C1 segment of cervical spinal cord (tissue), 14 donors: Measurements from ENCODE around the gene CPN1.
"Not testable (repeated sequence)": the region's sequence is repeated elsewhere in the genome, so short reads cannot be mapped to it uniquely, and the experiment has no call there.

Source experiments
- DNase-seq, 14 donors: peaks; one replicate each; lab custom pipeline; 2025; lab: John Stamatoyannopoulos, UW

Gene CPN1

GRCh38 chr10:100082276-100082675, 607 bp upstream of the CPN1 start:
- not testable (repeated sequence) for DNase-seq

DNA sequence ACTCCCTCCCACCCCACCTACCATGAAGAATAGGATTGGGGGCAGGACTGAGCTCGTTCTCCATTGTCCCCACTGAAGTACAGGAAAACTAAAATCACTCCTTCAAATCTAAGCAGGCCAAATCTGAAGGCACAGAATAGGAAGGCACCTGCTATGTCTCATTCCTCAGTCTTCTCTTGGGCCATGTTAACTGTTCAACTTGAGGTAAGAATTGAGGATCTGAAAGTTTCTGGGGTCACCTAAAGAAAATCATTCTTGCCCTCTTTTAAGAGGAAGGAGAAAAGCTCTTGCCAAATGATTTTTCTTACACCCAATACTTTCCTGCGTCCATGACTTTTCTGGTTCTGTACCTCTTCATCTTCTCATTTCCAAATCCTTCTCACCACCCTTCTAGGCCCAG, 4.9 kb downstream of the CPN1 start:
- DNase-seq, result no peak

DNA sequence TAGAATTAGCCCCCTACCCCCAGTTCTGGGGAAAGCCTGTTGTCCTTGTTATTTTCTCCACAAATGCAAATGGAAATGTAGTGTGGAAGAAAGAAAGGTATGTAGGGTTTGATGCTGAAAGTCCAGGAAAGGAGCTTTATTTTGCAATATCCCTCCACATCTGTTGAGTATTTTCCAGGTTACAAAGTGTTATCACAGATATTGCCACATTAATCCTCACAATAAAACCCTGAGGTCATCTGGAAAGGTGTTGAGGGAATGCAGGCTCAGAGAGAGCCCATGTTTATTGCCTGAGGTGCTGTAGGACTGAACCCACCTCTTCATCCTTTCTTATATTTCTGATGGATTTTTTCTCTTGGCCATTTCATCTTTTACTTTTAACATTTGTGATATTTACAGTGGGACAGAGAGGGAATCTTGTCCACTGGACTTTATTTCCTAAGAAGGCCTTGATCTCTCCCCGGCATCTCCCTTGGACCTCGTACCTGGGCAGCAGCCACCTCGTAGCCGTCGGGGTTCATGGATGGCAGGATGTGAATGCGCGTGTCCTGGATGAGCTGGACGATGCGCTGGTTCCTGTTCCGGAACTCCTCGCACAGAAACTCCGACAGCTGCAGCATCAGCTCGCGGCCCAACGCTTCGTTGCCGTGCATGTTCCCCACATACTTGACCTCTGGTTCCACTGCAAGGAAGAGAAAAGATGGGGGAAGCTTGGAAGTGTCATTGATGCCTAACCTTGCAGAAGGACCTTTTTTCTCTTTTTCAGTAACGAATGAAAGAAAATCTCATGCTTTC, 6.0 kb downstream of the CPN1 start:
- no peak for DNase-seq

DNA sequence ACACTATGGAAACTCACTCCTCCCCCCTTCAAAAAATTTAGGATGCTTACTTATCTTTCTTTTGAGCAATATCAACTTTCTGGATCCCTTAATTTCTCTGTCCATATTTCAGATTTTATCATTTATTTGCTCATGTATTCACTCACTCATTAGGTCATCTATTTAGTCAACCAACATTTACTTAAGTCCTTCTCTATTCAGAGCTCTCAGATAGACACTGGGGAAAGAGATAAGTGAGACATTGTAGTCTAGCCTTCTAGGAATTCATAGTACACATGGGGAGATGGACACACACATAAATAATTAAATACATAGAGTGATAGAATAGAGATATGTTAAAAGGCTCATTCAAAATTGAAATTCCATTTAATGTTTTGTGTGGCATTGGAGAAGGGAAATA, 9.2 kb downstream of the CPN1 start:
- no peak for DNase-seq

DNA sequence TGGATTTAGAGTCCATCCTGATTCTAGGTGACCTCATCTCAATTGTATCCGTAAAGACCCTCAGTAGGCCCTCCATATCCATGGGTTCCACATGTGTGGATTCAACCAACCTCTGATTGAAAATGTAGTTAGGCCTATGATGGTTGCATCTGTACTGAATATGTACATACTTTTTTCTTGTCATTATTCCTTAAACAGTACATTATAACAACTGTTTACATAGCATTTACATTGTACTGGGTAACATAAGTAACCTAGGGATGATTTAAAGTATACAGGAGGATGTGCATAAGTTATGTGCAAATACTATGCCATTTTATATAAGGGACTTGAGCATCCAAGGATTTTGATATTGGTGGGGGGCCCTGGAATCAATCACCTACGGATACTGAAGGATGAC, 10.1 kb downstream of the CPN1 start:
- DNase-seq, result no peak

- DNase-seq, result no peak
These were observed 14.2 kb downstream of the CPN1 start for GRCh38 chr10:100067466-100067865.

- no peak for DNase-seq
These were observed 16.5 kb downstream of the CPN1 start for GRCh38 chr10:100065084-100065660.

DNA sequence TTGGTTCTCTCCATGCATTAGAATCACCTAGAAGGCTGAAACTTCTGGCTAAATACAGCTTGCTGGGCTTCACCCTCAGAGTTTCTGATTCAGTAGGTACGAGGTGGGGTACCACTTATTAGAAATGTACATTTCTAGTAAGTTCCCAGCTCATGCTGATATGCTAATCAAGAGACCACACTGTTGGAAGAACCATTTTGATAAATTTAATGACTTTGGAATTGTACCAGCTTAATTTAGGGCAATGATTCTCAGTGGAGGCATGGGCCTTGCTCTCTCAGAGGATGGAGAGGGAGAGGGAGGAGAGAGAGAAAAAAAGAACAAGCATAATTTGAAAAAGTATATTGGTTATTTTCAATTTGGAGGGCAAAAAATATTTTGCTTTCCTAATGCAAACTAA, 20.3 kb downstream of the CPN1 start:
- no peak for DNase-seq

- DNase-seq, result no peak
These were observed 23.7 kb downstream of the CPN1 start for GRCh38 chr10:100057948-100058347.

DNA sequence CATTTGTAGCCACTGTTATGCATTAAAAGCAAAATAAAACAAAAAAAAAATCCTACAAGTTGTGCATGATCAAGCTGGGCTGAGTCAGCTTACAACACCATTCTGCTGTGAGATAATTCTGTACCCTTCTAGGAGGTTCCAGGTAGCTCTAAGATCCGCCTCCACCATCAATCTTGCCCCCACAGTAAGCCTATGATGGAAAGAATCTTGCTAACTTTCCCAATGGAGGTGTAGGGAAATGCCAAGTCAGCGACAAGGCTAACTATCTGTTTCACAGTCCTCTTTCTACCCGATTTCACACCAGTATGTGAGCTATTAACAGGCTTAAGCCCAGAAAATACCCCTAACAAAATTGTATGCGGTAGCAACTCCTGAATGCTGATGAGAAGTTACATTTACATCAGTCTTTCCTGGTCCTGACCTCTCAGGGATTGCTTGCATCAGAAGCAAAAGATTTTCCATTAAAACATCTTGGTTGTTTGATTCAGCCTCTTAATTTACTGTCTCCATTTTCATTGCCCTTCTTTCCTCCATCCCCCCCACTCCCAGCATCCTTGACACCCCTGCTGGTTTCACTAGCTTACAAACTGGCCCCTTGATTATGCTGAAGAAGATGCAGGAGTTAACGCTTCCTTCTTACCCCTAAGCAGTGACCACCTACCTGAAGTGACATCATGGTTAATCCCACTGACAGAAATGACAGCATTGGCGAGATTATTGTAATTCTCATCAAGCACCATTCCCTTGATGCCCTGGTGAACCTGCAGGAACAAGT, 27.8 kb downstream of the CPN1 start:
- DNase-seq, result no peak

DNA sequence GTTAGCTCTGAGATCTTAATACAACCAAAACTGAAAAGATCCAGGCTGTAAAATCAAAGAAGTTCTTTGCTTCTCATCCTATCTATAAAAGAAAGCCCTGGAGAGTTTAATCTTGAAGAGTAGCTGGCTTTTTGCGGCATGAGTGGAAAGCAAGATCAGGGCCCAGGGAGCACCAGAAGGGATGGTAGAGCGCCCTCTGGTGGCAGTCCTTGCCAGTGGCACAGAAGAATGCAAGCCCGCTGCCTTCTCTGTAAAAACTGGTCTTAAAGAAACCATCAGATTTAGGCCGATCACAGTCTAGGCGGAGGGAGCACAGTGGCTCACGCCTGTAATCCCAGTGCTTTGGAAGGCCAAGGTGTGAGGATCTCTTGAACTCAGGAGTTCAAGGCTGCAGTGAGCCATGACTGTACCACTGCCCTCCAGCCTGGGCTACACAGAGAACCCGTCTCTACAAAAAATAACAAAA, 35.6 kb downstream of the CPN1 start:
- peak in 13 of 14 donors; percentile 1 to 69 (median 30) for DNase-seq

- no peak for DNase-seq
These were observed 36.1 kb downstream of the CPN1 start for GRCh38 chr10:100045592-100045991.

DNA sequence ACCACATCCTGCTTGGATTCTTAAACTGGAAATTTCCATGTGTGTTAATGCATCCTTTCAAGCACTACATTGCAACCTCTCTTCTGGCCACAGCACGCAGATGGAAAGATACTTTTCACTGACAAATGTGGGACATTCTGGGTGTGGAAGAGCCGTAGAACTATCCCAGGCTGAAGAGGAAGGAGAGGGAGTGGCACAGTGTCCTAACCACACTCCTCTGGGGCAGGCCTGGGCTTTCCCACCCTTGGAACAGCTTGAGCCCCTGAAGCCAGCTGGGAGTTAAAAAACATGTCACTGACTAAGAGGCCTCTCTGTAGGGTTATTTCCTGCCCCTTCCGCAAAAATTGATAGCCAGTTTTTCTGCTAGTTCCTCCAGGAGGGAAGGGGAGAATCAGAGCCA, 37.9 kb downstream of the CPN1 start:
- no peak for DNase-seq

- DNase-seq, result no peak
These were observed 38.3 kb downstream of the CPN1 start for GRCh38 chr10:100043344-100043743.

DNA sequence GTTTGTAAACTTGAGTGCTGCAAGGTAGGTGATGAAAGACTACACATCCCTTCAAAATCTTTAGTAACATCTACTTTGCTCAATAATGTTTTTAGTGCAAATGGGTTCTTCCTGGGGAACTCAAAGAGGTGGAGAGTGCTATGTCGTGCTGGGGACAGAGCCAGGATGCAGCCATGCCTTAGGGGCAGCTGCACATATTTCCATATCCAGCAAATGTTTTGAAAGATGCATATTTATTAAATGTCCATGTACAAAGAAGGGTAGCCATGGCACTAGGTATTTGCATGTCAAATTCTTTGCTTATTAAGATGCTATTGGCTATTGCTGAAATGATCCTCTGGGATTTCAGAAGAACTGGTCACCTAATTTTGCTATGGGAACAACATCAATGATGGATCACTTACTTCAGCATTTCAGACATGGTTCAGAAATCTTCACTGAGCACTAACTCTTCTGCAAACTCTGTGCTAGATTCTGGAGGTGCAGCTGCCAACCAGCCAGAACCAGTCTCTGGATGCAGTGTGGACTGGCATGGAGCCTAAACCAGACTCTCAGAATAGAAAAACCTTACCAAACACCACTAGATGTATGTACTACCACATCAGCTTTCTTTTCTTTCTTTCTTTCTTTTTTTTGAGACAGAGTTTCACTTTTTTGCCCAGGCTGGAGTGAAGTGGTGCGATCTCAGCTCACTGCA, 40.2 kb downstream of the CPN1 start:
- DNase-seq, result no peak

DNA sequence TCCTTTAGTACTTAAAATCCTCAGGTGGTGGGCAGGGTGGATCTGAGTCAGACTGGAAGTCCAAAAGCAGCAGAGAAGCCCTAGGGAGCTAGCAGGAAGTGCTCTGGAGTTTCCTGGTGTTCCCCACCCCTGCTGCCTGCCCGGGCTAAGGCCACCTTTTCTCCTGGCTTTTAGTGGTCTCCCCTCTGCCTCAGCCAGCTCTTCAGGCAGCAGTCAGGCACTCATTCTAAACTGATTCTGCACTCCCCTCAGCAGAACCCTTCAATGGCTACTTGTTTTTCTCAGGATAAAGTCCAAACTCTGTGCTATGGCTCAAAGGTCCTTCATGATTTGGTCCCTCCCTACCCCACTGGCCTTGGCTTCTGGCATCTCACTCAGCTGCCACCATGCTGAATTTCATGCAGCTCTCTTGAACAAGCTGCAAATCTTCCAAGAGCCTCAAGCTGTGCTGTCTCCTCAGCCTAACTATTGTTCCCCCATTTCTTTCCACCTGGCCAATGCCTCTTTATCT, 43.1 kb downstream of the CPN1 start:
- DNase-seq, result no peak

DNA sequence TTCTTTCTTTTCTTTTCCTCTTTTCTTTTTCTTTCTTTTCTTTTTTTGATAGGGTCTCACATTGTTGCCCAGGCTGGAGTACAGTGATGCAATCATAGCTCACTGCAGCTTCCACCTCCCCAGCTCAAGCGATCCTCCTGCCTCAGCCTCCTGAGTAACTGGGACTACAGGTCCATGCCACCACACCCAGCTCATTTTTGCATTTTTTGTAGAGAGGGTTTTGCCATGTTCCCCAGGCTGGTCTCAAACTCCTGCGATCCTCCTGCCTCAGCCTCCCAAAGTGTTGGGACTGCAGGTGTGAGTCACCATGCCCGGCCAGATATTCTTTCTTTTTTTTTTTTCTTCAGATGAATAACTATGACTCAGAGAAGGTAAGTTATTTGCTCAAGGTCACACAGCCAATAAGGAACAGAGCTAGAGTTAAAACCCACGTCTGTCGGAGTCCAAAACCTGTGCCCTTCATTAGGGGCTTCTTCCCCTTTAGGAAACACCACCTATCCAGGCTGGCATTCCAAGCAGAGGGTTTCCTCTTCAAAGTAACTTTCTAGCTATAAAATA, 43.8 kb downstream of the CPN1 start:
- DNase-seq, result no peak

- DNase-seq, result no peak
These were observed 44.8 kb downstream of the CPN1 start for GRCh38 chr10:100036850-100037249.

DNA sequence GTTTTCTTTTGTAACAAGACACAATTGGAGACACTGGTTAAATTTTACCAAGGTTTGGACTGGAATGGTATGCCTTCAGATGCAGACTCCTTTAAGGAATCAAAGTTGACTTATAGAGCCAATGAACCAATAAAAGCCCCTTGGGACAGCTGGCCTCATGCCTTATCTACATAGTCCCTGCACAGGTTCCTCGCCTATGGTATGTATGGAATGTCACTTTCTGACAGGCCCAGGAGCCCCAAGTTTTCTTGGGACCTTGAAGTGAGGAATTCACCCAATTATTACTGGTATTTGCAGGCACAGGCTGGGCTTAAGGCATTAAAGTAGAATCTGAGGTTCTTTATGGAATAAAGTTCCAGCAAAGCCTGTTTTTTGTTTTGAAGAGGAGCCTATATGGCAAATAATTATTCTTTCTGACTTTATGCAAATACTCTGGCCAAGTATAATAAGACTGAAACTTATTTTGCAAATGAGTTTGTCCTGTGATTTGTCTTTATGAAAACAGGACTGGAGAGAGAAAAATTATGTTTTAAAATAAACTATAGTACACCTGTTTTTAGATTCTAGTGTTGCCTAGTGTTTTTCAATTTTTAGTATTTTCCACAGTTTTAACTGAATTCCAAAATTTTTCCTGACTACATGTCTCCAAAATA, 47.8 kb downstream of the CPN1 start:
- no peak for DNase-seq

DNA sequence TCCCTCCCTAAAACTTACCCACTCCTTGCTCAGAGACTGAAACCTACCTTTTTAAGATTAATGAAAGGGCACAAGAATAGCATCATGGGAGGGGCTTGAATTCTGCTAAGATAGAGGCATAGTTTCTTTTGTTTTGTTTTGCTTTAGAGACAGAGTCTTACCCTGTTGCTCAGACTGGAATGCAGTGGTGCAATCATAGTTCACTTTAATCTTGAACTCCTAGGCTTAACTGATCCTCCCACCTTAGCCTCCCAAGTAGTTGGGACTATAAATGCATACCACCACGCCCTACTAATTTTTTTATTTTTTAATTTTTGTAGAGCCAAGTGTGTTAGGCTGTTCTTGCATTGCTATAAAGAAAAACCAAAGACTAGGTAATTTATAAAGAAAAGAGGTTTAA, 54.3 kb downstream of the CPN1 start:
- DNase-seq, result no peak

- no peak for DNase-seq
These were observed 56.1 kb downstream of the CPN1 start for GRCh38 chr10:100025576-100025975.
